Measurements from ENCODE around the gene UPK3A.

Gene UPK3A

DNA sequence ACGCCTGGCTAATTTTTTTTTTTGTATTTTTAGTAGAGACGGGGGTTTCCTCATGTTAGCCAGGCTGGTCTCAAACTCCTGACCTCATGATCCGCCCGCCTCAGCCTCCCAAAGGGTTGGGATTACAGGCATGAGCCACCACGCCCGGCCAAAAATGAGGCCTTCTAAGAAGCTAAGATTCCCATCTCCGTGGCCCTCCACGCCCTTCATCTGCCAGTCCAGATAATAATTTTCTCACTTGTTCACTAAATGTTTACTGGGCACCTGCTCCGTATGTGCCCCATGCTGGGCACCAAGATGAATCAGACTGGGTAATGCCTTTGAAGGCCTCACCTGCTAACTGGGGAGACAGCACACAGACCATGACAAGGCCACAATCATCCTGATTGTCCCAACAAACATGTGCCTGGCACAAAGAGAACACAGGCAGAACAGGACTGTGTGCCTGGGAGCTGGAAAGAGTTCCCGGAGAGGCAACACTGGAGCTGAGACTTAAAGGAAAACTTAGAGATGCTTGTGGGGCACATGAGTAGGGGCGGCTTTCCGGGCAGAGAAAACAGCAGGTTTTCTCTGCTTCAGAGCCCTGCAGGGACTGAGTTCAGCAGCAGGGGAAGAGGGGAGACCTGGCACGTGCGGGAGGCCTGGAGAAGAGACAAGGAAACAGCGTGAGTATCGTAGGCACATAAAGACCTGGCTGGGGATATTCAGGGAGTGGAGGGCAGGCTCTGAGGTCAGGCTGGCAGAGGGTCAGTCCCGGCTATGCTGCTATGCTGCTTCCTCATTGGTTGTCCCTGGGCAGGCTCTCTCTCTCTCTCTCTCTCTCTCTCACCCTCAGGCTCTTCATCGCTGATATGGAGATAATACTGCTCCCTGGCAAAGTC lies 46.4 kb upstream of the UPK3A start:
- TF ChIP-seq POLR2AphosphoS5 (IDR thresholded peaks at IDR 0.05; ENCODE audit: low read depth, low read length) (no peak), SIN3A (IDR thresholded peaks at IDR 0.05; ENCODE audit: borderline replicate concordance, insufficient read depth, low read length) (no peak), TAF1 (IDR thresholded peaks at IDR 0.05; ENCODE audit: borderline replicate concordance, insufficient read depth, low read length) (no peak), FOXP2 (optimal IDR thresholded peaks at IDR 0.05; ENCODE audit: borderline replicate concordance, extremely low read depth, extremely low read length, insufficient read depth) (no peak)
- TF ChIP-seq, protein P1, sequence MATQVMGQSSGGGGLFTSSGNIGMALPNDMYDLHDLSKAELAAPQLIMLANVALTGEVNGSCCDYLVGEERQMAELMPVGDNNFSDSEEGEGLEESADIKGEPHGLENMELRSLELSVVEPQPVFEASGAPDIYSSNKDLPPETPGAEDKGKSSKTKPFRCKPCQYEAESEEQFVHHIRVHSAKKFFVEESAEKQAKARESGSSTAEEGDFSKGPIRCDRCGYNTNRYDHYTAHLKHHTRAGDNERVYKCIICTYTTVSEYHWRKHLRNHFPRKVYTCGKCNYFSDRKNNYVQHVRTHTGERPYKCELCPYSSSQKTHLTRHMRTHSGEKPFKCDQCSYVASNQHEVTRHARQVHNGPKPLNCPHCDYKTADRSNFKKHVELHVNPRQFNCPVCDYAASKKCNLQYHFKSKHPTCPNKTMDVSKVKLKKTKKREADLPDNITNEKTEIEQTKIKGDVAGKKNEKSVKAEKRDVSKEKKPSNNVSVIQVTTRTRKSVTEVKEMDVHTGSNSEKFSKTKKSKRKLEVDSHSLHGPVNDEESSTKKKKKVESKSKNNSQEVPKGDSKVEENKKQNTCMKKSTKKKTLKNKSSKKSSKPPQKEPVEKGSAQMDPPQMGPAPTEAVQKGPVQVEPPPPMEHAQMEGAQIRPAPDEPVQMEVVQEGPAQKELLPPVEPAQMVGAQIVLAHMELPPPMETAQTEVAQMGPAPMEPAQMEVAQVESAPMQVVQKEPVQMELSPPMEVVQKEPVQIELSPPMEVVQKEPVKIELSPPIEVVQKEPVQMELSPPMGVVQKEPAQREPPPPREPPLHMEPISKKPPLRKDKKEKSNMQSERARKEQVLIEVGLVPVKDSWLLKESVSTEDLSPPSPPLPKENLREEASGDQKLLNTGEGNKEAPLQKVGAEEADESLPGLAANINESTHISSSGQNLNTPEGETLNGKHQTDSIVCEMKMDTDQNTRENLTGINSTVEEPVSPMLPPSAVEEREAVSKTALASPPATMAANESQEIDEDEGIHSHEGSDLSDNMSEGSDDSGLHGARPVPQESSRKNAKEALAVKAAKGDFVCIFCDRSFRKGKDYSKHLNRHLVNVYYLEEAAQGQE (IDR thresholded peaks at IDR 0.05; ENCODE audit: insufficient read depth in 1 of 2, low read depth in 2 of 2, low read length in 2 of 2), result no peak

DNA sequence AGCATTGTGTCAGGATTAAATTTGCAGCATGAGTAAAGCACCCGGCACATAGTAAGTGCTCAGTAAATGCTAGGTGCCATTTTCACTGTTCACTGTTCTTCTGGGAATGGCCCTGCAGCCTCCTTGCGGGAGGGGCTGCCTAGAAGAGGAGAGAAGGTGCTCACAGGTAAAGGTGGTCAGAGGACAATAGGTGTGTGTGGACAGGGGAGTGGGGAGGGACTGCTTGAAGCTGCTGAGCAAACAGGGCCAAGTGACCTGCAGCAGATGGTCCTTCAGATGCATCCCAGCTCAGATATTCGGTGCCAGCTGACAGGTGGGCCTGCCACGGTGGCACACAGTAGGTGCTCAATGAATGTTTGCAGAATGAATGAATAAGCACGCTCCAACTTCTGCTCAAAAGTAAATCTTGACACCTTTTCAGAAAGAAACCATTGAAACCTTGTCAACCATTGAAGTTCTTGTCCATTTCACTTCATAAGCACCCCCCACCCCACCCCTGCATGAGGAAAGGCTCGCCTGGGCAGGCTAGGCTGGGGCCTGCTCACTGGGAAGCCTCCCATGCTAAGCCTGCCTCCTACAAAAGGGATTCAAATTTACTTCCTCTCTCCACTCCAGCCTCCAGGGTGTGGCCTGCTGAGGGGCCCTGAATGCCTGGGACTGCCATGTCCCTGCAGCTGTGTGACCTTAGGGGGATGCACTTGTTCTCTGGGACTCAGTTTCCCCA lies 45.6 kb upstream of the UPK3A start:
- TF ChIP-seq SIN3A (IDR thresholded peaks at IDR 0.05; ENCODE audit: borderline replicate concordance, insufficient read depth, low read length) (no peak), FOXP2 (optimal IDR thresholded peaks at IDR 0.05; ENCODE audit: borderline replicate concordance, extremely low read depth, extremely low read length, insufficient read depth) (no peak), TAF1 (IDR thresholded peaks at IDR 0.05; ENCODE audit: borderline replicate concordance, insufficient read depth, low read length) (no peak), POLR2AphosphoS5 (IDR thresholded peaks at IDR 0.05; ENCODE audit: low read depth, low read length) (no peak)
- TF ChIP-seq, protein P1 (IDR thresholded peaks at IDR 0.05; ENCODE audit: insufficient read depth in 1 of 2, low read depth in 2 of 2, low read length in 2 of 2), result no peak

DNA sequence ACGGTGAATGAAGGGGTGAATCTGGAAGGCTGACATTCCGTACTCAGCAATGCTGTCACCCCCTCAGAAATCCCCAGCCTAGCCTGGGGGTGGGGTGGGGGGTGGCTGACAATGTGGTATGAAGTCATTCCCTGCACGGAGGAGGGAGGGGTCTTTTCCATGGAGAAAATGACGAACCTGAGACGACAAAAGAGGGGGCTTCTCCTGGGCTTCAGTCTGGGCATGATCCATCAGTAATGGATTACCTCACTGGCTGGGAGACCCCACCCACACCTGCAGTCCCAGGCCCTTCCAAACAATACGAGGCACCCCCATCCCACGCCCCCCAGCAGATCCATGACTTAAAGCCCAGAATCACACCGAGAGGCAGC lies 45.1 kb upstream of the UPK3A start:
- TF ChIP-seq SIN3A (IDR thresholded peaks at IDR 0.05; ENCODE audit: borderline replicate concordance, insufficient read depth, low read length) (no peak), POLR2AphosphoS5 (IDR thresholded peaks at IDR 0.05; ENCODE audit: low read depth, low read length) (no peak), FOXP2 (optimal IDR thresholded peaks at IDR 0.05; ENCODE audit: borderline replicate concordance, extremely low read depth, extremely low read length, insufficient read depth) (no peak), TAF1 (IDR thresholded peaks at IDR 0.05; ENCODE audit: borderline replicate concordance, insufficient read depth, low read length) (no peak)
- TF ChIP-seq, protein P1 (IDR thresholded peaks at IDR 0.05; ENCODE audit: insufficient read depth in 1 of 2, low read depth in 2 of 2, low read length in 2 of 2), result no peak

DNA sequence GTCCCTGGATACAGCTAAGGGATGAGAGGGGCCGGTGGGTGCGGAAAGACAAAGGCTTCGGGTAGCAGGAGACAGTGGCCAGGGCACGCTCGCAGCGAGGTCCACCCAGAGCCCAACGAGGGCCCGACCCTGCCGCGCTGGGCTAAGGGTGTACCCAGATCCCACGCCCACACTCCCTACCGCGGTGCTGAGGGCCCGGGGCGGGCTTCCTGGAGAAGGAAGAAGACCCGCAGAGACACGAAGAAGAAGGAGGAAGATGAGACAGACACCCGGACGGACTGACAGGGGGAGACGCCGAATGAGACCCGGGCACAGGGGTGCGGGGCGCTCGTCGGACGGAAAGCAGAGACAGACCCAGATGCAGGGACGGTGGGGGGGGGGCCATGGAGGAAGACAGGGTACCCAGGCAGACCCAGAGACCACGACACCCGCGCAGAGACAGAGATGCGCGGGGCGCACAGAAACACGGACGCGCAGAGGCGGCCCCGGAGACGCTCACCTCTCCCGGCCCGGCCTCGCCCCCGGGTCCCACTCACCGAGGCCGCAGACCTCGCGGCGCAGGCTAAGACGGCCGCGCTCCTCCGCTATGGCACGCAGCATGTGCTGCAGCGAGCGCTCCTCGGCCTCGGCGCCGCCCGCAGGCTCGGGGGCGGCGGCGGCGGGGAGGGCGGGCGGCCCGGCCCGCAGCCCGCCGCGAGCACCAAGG lies 44.5 kb upstream of the UPK3A start:
- TF ChIP-seq FOXP2 (optimal IDR thresholded peaks at IDR 0.05; ENCODE audit: borderline replicate concordance, extremely low read depth, extremely low read length, insufficient read depth) (no peak), SIN3A (IDR thresholded peaks at IDR 0.05; ENCODE audit: borderline replicate concordance, insufficient read depth, low read length) (no peak)
- TF ChIP-seq, protein P1 (IDR thresholded peaks at IDR 0.05; ENCODE audit: insufficient read depth in 1 of 2, low read depth in 2 of 2, low read length in 2 of 2), result no peak

All from PFSK-1 (cell line).